SK-N-SH (cell line): ENCODE data around the gene SUPV3L1. TPM values are rescaled to one million over a fixed set of nuclear protein-coding genes. Genes with fewer than 3 reads are reported as not detected.
A peak's percentile ranks its signal among the peaks of the same experiment; 100 is the strongest.

Source experiments
- CTCF ChIA-PET: fragments of 300-600, 350-600 bp; formaldehyde crosslinking; extraction: SDS; loops from one replicate; lab custom pipeline; 2021; lab: Yijun Ruan, JAX
- POLR2A ChIA-PET: fragments of 350-600 bp; sonication (Branson Sonifier 250); formaldehyde crosslinking; extraction: SDS; loops from one replicate; lab custom pipeline; 2020; ENCODE audit warnings: antibody characterized with exemption, inconsistent platforms; lab: Yijun Ruan, JAX
- DNase-seq: peaks from one replicate; pipeline ENCODE4 v3.0.0; 2012
- H2AFZ ChIP-seq: fragments of 200-600 bp; sonication (generic); 2 replicates; pipeline ENCODE4 v1.8.1; 2016; ENCODE audit warnings: antibody characterized with exemption, mild to moderate bottlenecking, low read depth
- H3F3A ChIP-seq: fragments of 200-600 bp; sonication (generic); replicated peaks from 2 replicates; pipeline ENCODE3; 2016; ENCODE audit warnings: antibody characterized with exemption, mild to moderate bottlenecking; ENCODE audit not compliant: insufficient read depth
- H3K27ac ChIP-seq, 2 experiments: fragments of 200-500 bp in 1 of 2; fragments of 200-600 bp in 1 of 2; sonication (Bioruptor generic) in 1 of 2; sonication (generic), shearing (Covaris generic) in 1 of 2; 2 replicates each; pipeline versions ENCODE4 v1.5.1 to v1.6.1; 2014 to 2016; ENCODE audit warnings: low read depth in 2 of 2, inconsistent platforms in 1 of 2, low read length in 1 of 2, mild to moderate bottlenecking in 1 of 2, mixed read lengths in 1 of 2
- H3K27me3 ChIP-seq: fragments of 200-600 bp; sonication (generic), shearing (Covaris generic); 2 replicates; pipeline ENCODE4 v1.6.1; 2016; ENCODE audit warnings: mixed run types; ENCODE audit not compliant: insufficient read depth
- H3K36me3 ChIP-seq, 2 experiments: fragments of 200-500 bp in 1 of 2; fragments of 200-600 bp in 1 of 2; sonication (Bioruptor generic) in 1 of 2; sonication (generic) in 1 of 2; replicated peaks in 1 of 2; 2 replicates each; pipeline versions ENCODE3 to v1.5.1; 2014 to 2016; ENCODE audit warnings: low read length in 1 of 2, mild to moderate bottlenecking in 1 of 2; ENCODE audit not compliant: insufficient read depth in 2 of 2, control insufficient read depth in 1 of 2
- H3K4me1 ChIP-seq, 2 experiments: fragments of 200-500 bp in 1 of 2; fragments of 200-600 bp in 1 of 2; sonication (Bioruptor generic) in 1 of 2; sonication (generic), shearing (Covaris generic) in 1 of 2; 2 replicates each; pipeline versions ENCODE4 v1.5.1 to v1.6.1; 2014 to 2016; ENCODE audit warnings: low read depth in 1 of 2, low read length in 1 of 2, mixed run types in 1 of 2; ENCODE audit not compliant: insufficient read depth in 2 of 2, control insufficient read depth in 1 of 2
- H3K4me2 ChIP-seq: fragments of 200-600 bp; sonication (generic), shearing (Covaris generic); 2 replicates; pipeline ENCODE4 v1.6.1; 2017; ENCODE audit warnings: mixed run types
- H3K4me3 ChIP-seq, 2 experiments: fragments of 200-500 bp in 1 of 2; fragments of 200-600 bp in 1 of 2; sonication (Bioruptor generic) in 1 of 2; sonication (generic), shearing (Covaris generic) in 1 of 2; 2 replicates each; pipeline versions ENCODE4 v1.5.1 to v1.8.1; 2014 to 2016; ENCODE audit warnings: low read depth in 2 of 2, inconsistent platforms in 1 of 2, low read length in 1 of 2, mild to moderate bottlenecking in 1 of 2, mixed read lengths in 1 of 2, moderate library complexity in 1 of 2
- H3K79me2 ChIP-seq: fragments of 200-600 bp; sonication (generic); 2 replicates; pipeline ENCODE4 v1.8.1; 2017; ENCODE audit warnings: mild to moderate bottlenecking; ENCODE audit not compliant: insufficient read depth
- H3K9ac ChIP-seq: fragments of 200-600 bp; sonication (generic); 2 replicates; pipeline ENCODE4 v1.6.1; 2017; ENCODE audit warnings: mixed run types
- H3K9me2 ChIP-seq: fragments of 200-600 bp; sonication (generic); 2 replicates; pipeline ENCODE4 v1.6.1; 2017; ENCODE audit warnings: mixed run types
- H3K9me3 ChIP-seq: fragments of 200-600 bp; sonication (generic); 2 replicates; pipeline ENCODE4 v1.6.1; 2017; ENCODE audit warnings: mixed run types, mild to moderate bottlenecking, moderate library complexity
- H4K20me1 ChIP-seq: fragments of 200-600 bp; sonication (generic); 2 replicates; pipeline ENCODE4 v1.6.1; 2017; ENCODE audit warnings: mild to moderate bottlenecking, mixed run types; ENCODE audit not compliant: insufficient read depth
- CHD2 ChIP-seq: fragments of 150-350 bp; IDR thresholded peaks from 2 replicates; pipeline ENCODE4 v1.6.1; 2018; ENCODE audit warnings: low read length; ENCODE audit not compliant: partially characterized antibody
- EP300 ChIP-seq, 2 experiments: IDR thresholded peaks; 2 replicates each; pipeline versions ENCODE4 v1.4.0 to v1.6.1; 2012; ENCODE audit warnings: borderline replicate concordance in 1 of 2, low read depth in 1 of 2, low read length in 1 of 2
- FOXJ3 ChIP-seq: sonication (generic); formaldehyde crosslinking; IDR thresholded peaks from 2 replicates; pipeline ENCODE4 v1.5.1; 2020; ENCODE audit warnings: mild to moderate bottlenecking, missing genetic modification reagents
- IRF3 ChIP-seq: fragments of 150-350 bp; IDR thresholded peaks from 2 replicates; pipeline ENCODE4 v1.6.1; 2016; ENCODE audit warnings: mild to moderate bottlenecking, low read depth, low read length
- JUND ChIP-seq: IDR thresholded peaks from 2 replicates; pipeline ENCODE4 v1.4.0; 2012
- NRF1 ChIP-seq: IDR thresholded peaks from 2 replicates; pipeline ENCODE4 v1.6.1; 2012; ENCODE audit warnings: low read depth, mild to moderate bottlenecking, low read length
- REST ChIP-seq: IDR thresholded peaks from 2 replicates; pipeline ENCODE4 v1.6.1; 2012; ENCODE audit warnings: mild to moderate bottlenecking, low read depth, low read length, moderate library complexity
- RFX5 ChIP-seq: IDR thresholded peaks from 2 replicates; pipeline ENCODE4 v1.6.1; 2012; ENCODE audit warnings: mild to moderate bottlenecking, improper control_type of control experiment, low read length
- RXRA ChIP-seq: IDR thresholded peaks from 2 replicates; pipeline ENCODE4 v1.4.0; 2012; ENCODE audit warnings: low read depth, mild to moderate bottlenecking, borderline replicate concordance
- SMC3 ChIP-seq: IDR thresholded peaks from 2 replicates; pipeline ENCODE4 v1.6.1; 2012; ENCODE audit warnings: low read depth, low read length, improper control_type of control experiment
- TAF1 ChIP-seq: IDR thresholded peaks from 2 replicates; pipeline ENCODE4 v1.6.1; 2012; ENCODE audit warnings: low read depth, mild to moderate bottlenecking, low read length, moderate library complexity, borderline replicate concordance
- WGBS: methylation state at CpG from one replicate; pipeline ENCODE4 v1.1.6; 2017; ENCODE audit warnings: low lambda C conversion rate; 5-methylcytosine and 5-hydroxymethylcytosine counted together
- polyA plus RNA-seq, 3 experiments: library from polyadenylated mRNA; depleted of rRNA; stranded (reverse); fragments of >200 nt; gene quantifications; 2 replicates each; pipeline ENCODE4 v1.2.3, GENCODE V29; 2012
- TF ChIP-seq, protein P1 (sequence below): fragments of 200-600 bp; sonication (generic); IDR thresholded peaks from 2 replicates; pipeline ENCODE4 v1.6.1; 2017; ENCODE audit warnings: antibody characterized with exemption, mild to moderate bottlenecking, moderate library complexity

SUPV3L1 gene
- polyA plus RNA-seq, 1 of the 3 experiments (the other 2 are of a cell fraction): 19.8 TPM

GRCh38 chr10:69179743-69180524 is at the start of gene SUPV3L1 (continued):
- TF ChIP-seq IRF3 (no peak), CHD2 (peak; percentile 22), REST (peak; percentile 52; the same call in 1 of the 2 replicates), RFX5 (no peak)
- TF ChIP-seq, protein P1, sequence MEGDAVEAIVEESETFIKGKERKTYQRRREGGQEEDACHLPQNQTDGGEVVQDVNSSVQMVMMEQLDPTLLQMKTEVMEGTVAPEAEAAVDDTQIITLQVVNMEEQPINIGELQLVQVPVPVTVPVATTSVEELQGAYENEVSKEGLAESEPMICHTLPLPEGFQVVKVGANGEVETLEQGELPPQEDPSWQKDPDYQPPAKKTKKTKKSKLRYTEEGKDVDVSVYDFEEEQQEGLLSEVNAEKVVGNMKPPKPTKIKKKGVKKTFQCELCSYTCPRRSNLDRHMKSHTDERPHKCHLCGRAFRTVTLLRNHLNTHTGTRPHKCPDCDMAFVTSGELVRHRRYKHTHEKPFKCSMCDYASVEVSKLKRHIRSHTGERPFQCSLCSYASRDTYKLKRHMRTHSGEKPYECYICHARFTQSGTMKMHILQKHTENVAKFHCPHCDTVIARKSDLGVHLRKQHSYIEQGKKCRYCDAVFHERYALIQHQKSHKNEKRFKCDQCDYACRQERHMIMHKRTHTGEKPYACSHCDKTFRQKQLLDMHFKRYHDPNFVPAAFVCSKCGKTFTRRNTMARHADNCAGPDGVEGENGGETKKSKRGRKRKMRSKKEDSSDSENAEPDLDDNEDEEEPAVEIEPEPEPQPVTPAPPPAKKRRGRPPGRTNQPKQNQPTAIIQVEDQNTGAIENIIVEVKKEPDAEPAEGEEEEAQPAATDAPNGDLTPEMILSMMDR: no peak

- Histone ChIP-seq H4K20me1 (peaks cover 50% of the 10 kb centered on the region), H3K9ac (no peak overlapping the region), H2AFZ (no peak overlapping the region), H3K79me2 (peaks cover 97% of the 10 kb centered on the region), H3K9me3 (no peaks in the 10 kb centered on the region), H3K27me3 (no peaks in the 10 kb centered on the region), H3K36me3 (peaks cover 22 to 23% of the 10 kb centered on the region in 2 experiments)
- POLR2A ChIA-PET: no interaction called here
- no peak for TF ChIP-seq SMC3
- no peak for TF ChIP-seq REST
- TF ChIP-seq TAF1: no peak
- TF ChIP-seq JUND: no peak
- TF ChIP-seq FOXJ3 (CRISPR knock-in tag): no peak
- TF ChIP-seq RXRA: no peak
- no peak for TF ChIP-seq EP300 (IDR thresholded peaks at IDR 0.05; ENCODE audit: borderline replicate concordance in 1 of 2, low read depth in 1 of 2, low read length in 1 of 2)
- no peak for TF ChIP-seq NRF1
- TF ChIP-seq, all 33 proteins: peak for 0
- DNase-seq: no peak
- no peak overlapping the region for H3K4me2 ChIP-seq
- H3K27ac ChIP-seq: peak overlapping the region in 1 of 2 experiments; percentile 1; a peak in 1 of 4 replicates
- H3K4me1 ChIP-seq: no peaks in the 10 kb centered on the region; a peak in 1 of 4 replicates
- H3K9me2 ChIP-seq: no peaks in the 10 kb centered on the region
- CTCF ChIA-PET: interaction anchor here (1.8 kb wide), 1 partner anchor 10 kb away, joined by 4 read pairs; no protein-coding TSS in a partner anchor
- peaks cover 6% of the 10 kb centered on the region for H3F3A ChIP-seq
- no peak overlapping the region for H3K4me3 ChIP-seq
- WGBS: 52% methylated on average over 2 of the region's 2 CpGs
These were observed 49.8 kb upstream of the SUPV3L1 start for GRCh38 chr10:69130251-69130650.
